Psoas muscle (tissue), 8 donors: ENCODE results near the gene EYA2. TPM values are rescaled to one million over a fixed set of nuclear protein-coding genes. Genes with fewer than 3 reads are reported as not detected.
A peak's percentile ranks its signal among the peaks of the same experiment; 100 is the strongest.

ENCODE experiments used
- ATAC-seq, 4 donors: fragments of 200-7000 bp; cut with Tn5 transposase; one replicate each; pipeline ENCODE4 v1.9.1; 2020; ENCODE audit warnings: moderate library complexity in 3 of 4, mild to moderate bottlenecking in 2 of 4
- DNase-seq, 2 donors: peaks; one replicate each; pipeline ENCODE4 v3.0.0-alpha.2; 2020
- H3K27ac ChIP-seq: fragments of 200-600 bp; one replicate; pipeline ENCODE4 v1.8.0; 2022
- H3K27me3 ChIP-seq, 3 donors: fragments of 200-600 bp in 1 of 3; one replicate each; pipeline versions ENCODE4 v1.6.1 to v1.8.0; 2013 to 2022; ENCODE audit warnings: low read length in 2 of 3, mild to moderate bottlenecking in 2 of 3, moderate library complexity in 1 of 3; ENCODE audit not compliant: insufficient read depth in 3 of 3
- H3K36me3 ChIP-seq, 2 donors: fragments of 200-600 bp in 1 of 2; one replicate each; pipeline versions ENCODE4 v1.6.1 to v1.8.0; 2013 to 2022; ENCODE audit warnings: low read depth in 1 of 2, mild to moderate bottlenecking in 1 of 2, moderate library complexity in 1 of 2; ENCODE audit not compliant: insufficient read depth in 1 of 2
- H3K4me1 ChIP-seq: fragments of 200-600 bp; one replicate; pipeline ENCODE4 v1.8.0; 2022
- H3K4me3 ChIP-seq: fragments of 200-600 bp; one replicate; pipeline ENCODE4 v1.8.0; 2022; ENCODE audit warnings: mild to moderate bottlenecking
- H3K9me3 ChIP-seq: fragments of 200-600 bp; one replicate; pipeline ENCODE4 v1.8.0; 2022
- CTCF ChIP-seq: fragments of 200-600 bp; IDR thresholded peaks from one replicate; pipeline ENCODE4 v1.8.0; 2022; ENCODE audit warnings: antibody characterized with exemption
- WGBS, 3 donors: extraction: QIAGEN DNeasy Blood & Tissue Kit; methylation state at CpG; one replicate each; pipeline versions ENCODE4 v1.1.6 to v1.1.7; 2013; 5-methylcytosine and 5-hydroxymethylcytosine counted together
- intact Hi-C, 2 donors: fragments of 100-400 bp; cut with DNase I; formaldehyde crosslinking; loops; one replicate each; pipeline versions ENCODE4 v1.11.0 to v1.14.2; 2022
- polyA plus RNA-seq, 3 donors: library from polyadenylated mRNA; stranded (reverse); fragments of 200-250 nt; gene quantifications; one replicate each; pipeline ENCODE4 v1.2.3, GENCODE V29; 2013
- total RNA-seq, 4 donors: library from RNA; stranded (reverse); fragmentation: NEBNext Ultra II Directional in 2 of 4; extraction: Animal tissue kit (Norgen Biotek cat#: 25700) in 2 of 4; gene quantifications; one replicate each; pipeline versions ENCODE4 v1.2.1 to v1.2.4, GENCODE V29; 2021 to 2023
- donor health status: healthy with polysubstance abuse.
- donor health status: DM: no; HTN: no; CAD: no; lungs with moderate emphysema.
- donor health status: Bipolar disorder and iron deficiency.
- donor health status: healthy.
- donor health status: DM: yes; HTN: yes; CAD: no.
- donor health status: DM: no; HTN: no; CAD: no.
- donor health status: DM: no; HTN: no; CAD: no.
- donor health status: DM: yes; HTN: yes; CAD: no.

EYA2 gene
- total and polyA plus RNA-seq, 7 donors = 0.72 to 4.0 (median 2.0) TPM

- intact Hi-C loops = no loop called here
- no peak for DNase-seq
- peaks cover 0 to 3% (median 2%) of the 10 kb centered on the region in 3 donors for H3K27me3 ChIP-seq
- no peaks in the 10 kb centered on the region for H3K36me3 ChIP-seq
- WGBS, 3 donors = 79 to 83% (median 80%) methylated on average over 4 of the region's 4 CpGs
- TF ChIP-seq CTCF = no peak
- no peaks in the 10 kb centered on the region for H3K4me1 ChIP-seq
- no peak overlapping the region for H3K27ac ChIP-seq
- no peak overlapping the region for H3K4me3 ChIP-seq
- H3K9me3 ChIP-seq = no peaks in the 10 kb centered on the region
- no peak for ATAC-seq
Measured at GRCh38 chr20:47021850-47022249, 127.2 kb downstream of the EYA2 start.

GRCh38 chr20:47024461-47024937, 129.9 kb downstream of the EYA2 start:
- intact Hi-C loops = no loop called here
- Histone ChIP-seq H3K36me3 (no peaks in the 10 kb centered on the region), H3K4me3 (no peak overlapping the region), H3K27me3 (peaks cover 0 to 4% (median 3%) of the 10 kb centered on the region in 3 donors), H3K4me1 (no peaks in the 10 kb centered on the region), H3K9me3 (peaks cover 10% of the 10 kb centered on the region), H3K27ac (no peak overlapping the region)
- WGBS, 3 donors = 34 to 44% (median 44%) methylated on average over 3 of the region's 3 CpGs
- no peak for TF ChIP-seq CTCF
- ATAC-seq (peak in 1 of 4 donors; percentile 13), DNase-seq (no peak)

- Histone ChIP-seq H3K4me3 (no peak overlapping the region), H3K9me3 (peaks cover 10% of the 10 kb centered on the region), H3K36me3 (no peaks in the 10 kb centered on the region), H3K4me1 (no peaks in the 10 kb centered on the region), H3K27me3 (peaks cover 0 to 4% (median 3%) of the 10 kb centered on the region in 3 donors), H3K27ac (no peak overlapping the region)
- intact Hi-C loops = no loop called here
- WGBS, 3 donors = 33 to 47% (median 42%) methylated on average over 4 of the region's 4 CpGs
- no peak for TF ChIP-seq CTCF
- ATAC-seq (peak in 2 of 4 donors; percentile 10 to 26), DNase-seq (peak in 1 of 2 donors; percentile 21)
Measured at GRCh38 chr20:47027042-47027441, 132.4 kb downstream of the EYA2 start.

- 36 to 57% (median 42%) methylated on average over 3 of the region's 3 CpGs for WGBS, 3 donors
- H3K4me3 ChIP-seq = no peak overlapping the region
Measured at GRCh38 chr20:47027456-47027855, 132.8 kb downstream of the EYA2 start.

More at GRCh38 chr20:47027456-47027855, 132.8 kb downstream of the EYA2 start:
- TF ChIP-seq CTCF = no peak
- H3K27me3 ChIP-seq = peaks cover 0 to 4% (median 3%) of the 10 kb centered on the region in 3 donors
- intact Hi-C loops = no loop called here
- ATAC-seq = no peak
- DNase-seq = no peak
- H3K27ac ChIP-seq = no peak overlapping the region
- H3K9me3 ChIP-seq = peaks cover 10% of the 10 kb centered on the region
- no peaks in the 10 kb centered on the region for H3K36me3 ChIP-seq
- no peaks in the 10 kb centered on the region for H3K4me1 ChIP-seq
